Head of caudate nucleus (tissue), 42 donors: ENCODE measurements around the gene ALOX12.
"Not testable (repeated sequence)": the region's sequence is repeated elsewhere in the genome, so short reads cannot be mapped to it uniquely, and the experiment has no call there.

Source experiments
- DNase-seq, 42 donors: peaks; one replicate each; pipeline versions ENCODE4 v3.0.0 to v3.0.0-alpha.2; 2020 to 2021; ENCODE audit warnings: mixed read lengths in 7 of 42
- intact Hi-C: fragments of 100-400 bp; cut with DNase I; formaldehyde crosslinking; loops from one replicate; pipeline ENCODE4 v1.15.0; 2022

The ALOX12 gene

DNA sequence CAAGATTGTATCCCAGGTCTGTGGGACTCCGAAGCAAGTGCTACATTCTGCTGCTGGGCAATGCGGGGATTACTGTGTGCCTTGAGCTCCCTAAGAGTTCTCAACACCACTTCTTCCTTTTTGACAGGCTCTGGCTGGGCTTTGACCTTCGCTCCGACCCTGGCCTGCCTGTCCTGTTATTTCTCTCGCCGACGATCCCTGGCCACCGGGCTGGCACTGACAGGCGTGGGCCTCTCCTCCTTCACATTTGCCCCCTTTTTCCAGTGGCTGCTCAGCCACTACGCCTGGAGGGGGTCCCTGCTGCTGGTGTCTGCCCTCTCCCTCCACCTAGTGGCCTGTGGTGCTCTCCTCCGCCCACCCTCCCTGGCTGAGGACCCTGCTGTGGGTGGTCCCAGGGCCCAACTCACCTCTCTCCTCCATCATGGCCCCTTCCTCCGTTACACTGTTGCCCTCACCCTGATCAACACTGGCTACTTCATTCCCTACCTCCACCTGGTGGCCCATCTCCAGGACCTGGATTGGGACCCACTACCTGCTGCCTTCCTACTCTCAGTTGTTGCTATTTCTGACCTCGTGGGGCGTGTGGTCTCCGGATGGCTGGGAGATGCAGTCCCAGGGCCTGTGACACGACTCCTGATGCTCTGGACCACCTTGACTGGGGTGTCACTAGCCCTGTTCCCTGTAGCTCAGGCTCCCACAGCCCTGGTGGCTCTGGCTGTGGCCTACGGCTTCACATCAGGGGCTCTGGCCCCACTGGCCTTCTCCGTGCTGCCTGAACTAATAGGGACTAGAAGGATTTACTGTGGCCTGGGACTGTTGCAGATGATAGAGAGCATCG, 42.4 kb downstream of the ALOX12 start:
- intact Hi-C loops: no loop called here
- DNase-seq: no peak

DNA sequence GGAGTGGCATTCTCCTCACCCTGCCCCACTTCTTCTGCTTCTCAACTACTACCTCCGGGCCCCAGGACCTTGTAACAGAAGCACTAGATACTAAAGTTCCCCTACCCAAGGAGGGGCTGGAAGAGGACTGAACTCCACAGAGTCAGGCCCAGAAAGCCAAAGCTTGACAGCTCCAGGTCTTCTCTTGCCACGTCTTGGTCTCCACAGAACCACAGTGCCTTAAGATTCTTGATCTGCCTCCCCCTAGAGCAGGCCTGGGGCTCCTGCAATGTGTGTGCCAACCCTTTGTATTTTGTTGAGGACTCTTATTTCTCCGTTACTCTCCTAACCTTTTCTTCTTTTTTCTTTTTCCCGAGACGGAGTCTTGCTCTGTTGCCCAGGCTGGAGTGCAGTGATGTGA, 44.0 kb downstream of the ALOX12 start:
- intact Hi-C loops: no loop called here
- no peak for DNase-seq

DNA sequence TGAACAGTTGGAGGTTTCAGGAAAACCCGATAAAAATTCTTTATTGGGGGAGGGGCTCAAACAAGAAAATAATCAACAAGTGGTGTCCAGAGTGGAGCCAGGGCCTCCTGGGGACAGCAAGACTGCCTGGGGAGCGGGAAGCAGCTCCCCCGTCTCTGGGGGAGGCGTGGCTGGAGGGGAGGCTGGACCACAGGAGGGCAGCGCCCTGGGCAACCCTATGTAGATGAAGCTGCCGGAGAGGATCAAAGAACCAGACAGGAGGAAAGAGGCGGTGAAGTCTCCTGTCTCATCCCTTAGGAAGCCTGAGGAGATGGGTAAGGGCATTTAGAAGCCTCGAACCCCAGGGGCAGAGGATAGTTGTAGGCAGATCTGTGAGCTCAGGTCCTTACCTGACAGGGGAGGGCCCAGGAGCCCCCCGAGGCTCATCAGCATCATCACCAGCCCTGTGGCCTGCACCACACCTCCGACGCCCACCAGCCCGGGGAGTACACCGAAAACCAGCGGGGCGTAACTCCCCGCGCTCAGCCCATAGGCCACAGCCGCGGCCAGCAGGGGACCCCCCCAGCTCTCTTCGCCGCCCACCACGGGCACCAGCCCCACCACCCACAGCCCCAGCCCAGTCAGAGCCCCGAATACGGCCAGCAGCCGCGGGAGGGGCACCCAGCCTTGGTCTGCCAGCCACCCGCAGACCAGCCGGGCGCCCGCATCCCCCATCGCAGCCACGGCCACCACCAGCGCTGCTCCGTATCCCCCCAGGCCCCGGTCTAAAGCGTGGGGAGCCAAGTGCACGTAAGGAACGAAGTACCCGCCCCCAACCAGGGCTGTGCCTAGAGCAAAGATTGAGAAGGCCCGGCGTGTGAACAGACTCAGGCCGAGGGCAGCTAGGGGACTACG, 46.0 kb downstream of the ALOX12 start:
- peak in 1 of 42 donors; percentile 18 for DNase-seq
- intact Hi-C loops: no loop called here

DNA sequence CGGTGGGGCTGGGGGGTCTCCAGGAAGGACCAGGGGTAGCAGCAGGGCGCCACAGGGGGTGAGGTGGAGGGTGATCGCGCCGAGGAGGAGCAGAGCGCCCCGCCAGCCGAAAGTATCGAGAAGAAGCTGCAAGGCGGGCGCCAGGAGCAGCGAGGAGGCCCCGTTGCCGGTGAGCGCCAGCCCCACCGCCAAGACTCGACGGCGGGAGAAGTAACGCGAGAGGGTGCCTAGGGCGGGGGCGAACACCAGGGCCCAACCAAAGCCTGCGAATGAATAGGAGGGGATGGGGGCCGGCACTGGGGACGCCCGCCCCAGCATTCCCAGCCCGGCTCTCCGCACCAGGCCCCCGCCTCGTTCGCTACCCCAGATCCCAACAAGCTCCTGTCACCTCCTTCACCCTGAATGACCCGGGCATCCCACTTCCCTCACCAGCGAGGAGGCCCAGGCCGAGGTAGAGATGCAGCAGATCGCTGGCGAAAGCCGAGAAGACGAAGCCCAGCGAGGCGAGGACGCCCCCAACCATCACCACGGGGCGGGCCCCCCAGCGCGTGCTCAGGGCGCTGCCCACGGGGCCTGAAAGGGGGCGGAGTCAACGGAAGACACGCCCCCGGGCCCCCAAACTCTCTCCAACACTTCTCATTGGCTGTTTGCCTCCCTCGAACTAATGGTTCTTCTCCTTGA, 46.8 kb downstream of the ALOX12 start:
- intact Hi-C loops: no loop called here
- DNase-seq: peak in 4 of 42 donors; percentile 19 to 44 (median 30)

DNA sequence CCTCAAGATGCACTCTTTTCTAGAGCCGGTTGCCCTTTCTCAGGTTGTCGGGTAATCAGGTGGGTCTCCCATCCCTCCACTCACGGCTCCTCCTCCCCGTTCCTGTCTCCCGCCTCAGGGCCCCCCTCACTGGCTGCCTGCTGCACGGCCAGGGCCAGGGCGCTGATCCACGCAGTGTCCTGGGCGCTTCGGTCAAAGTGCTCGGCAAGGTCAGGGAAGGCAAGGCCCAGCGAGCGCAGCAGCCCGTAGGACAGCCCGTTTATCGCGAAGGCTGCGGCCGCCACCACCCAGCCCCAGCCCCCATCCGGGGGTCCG, 47.3 kb downstream of the ALOX12 start:
- no peak for DNase-seq
- intact Hi-C loops: no loop called here

DNA sequence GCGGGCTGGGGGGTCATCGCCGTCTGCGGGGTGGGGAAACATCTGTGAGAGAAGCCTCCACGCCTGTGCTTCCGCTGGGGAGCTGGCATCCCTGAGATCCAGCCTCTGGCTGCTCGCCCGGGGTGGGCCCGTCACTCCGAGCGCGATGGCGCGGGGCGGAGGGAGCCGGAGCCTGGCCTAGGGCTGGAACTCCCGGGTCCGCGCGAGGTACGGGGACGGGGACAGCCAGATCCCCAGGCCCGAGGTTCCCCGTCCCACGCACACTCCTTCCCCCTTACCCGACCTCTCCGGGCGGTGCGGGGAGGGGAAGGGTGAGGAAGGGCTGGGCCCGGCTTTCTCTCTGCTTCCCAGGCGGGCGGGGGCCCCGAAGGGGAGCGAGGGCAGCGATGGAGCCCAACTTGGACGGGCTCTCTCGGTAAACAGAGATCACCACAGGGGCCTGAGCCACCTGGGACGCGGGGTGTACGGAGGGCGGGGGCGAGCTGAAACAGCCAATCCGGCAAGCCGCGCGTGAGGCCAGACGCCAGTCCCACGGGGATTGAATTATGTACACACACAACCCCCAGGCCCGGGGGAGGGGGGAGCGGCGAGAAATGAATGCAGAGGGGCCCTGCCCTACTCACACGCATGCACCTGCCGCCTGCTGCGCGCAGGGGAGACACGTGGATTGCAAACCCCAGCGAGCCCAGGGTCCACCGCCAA, 47.8 kb downstream of the ALOX12 start, which contains the start of gene SLC16A11:
Gene SLC16A11 (minus strand): TSS at position 596 of the 702 bp plus-strand sequence. CDS start 579 bp downstream, at position 17.
- intact Hi-C loops: no loop called here
- DNase-seq: peak in 17 of 42 donors; percentile 25 to 62 (median 39)

DNA sequence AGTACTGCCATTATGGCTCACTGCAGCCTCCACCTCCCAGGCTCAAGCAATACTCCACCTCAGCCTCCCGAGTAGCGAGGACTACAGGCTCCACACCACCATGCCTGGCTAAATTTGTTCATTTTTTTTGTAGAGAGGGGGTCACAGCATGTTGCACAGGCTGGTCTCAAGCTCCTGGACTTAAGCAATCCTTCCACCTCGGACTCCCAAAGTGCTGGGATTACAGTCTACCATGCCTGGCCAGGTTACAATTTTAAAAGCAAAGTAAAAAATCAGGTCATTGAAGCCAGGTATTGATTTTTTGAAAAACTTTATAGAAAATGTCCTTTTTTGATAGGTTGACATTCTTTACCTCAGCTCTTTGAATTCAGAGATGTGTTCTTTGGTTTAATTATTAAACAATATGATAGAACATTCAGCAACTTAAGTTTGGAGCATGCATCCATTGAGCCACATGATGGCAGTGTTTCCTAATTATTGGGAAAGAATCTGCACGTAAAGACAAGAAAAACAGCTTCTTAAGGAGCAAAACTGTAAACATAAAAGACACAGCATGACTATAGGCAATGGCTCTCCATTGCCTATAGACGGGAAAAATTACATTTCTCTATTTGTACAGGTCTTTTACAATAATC, 49.8 kb downstream of the ALOX12 start:
- DNase-seq: peak in 16 of 42 donors; percentile 26 to 73 (median 45)
- intact Hi-C loops: no loop called here

DNA sequence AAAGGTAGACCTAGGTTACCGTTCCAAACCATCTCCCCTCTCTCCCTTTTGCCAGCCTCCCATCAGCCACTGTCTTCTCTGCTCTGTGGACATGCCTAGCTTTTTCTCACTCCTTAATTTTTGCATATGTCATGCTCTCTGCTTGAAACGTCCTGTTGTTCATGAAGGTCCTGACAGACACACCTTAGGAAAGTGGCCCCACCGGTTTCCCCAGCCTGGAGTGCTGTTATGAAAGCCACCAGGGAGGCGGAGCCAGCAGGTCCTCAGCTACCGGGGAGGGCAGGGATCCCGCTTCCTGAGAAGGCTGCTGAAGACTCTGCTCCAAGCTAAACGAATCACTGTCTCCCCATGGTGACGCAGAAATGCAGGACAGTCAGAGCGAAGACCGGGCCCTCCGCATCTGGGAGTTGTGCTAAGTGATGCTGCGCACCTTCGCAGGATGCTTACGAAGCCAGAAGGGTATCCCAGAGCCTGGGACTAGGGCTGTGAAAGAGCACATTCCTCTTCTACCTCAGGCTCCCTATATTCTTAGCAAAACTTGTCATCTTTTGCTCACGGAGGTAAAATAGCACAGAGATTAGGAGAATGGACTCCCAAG, 50.4 kb downstream of the ALOX12 start:
- intact Hi-C loops: no loop called here
- DNase-seq: peak in 27 of 42 donors; percentile 22 to 74 (median 45)

DNA sequence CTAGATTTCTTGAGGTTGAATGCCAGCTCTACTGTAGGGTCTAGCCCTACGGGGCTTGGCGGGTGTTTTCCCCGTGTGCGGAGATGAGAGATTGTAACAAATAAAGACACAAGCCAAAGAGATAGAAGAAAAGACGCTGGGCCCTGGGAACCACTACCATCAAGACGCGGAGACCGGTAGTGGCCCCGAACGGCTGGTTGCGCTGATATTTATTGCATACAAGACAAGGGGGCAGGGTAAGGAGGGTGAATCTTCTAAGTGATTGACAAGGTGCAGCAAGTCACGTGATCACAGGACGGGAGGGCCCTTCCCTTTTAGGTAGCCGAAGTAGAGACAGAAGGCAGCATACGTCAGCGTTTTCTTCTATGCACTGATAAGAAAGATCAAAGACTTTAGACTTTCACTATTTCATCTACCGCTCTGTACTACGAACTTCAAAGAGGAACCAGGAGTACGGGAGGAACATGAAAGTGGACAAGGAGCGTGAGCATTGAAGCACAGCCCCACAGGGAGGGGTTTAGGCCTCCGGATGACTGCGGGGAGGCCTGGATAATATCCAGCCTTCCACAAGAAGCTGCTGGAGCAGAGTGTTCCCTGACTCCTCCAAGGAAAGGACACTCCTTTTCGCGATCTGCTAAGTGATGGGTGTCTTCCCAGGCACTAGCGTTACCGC, 51.0 kb downstream of the ALOX12 start:
- DNase-seq, intact Hi-C loops: not testable (repeated sequence)

DNA sequence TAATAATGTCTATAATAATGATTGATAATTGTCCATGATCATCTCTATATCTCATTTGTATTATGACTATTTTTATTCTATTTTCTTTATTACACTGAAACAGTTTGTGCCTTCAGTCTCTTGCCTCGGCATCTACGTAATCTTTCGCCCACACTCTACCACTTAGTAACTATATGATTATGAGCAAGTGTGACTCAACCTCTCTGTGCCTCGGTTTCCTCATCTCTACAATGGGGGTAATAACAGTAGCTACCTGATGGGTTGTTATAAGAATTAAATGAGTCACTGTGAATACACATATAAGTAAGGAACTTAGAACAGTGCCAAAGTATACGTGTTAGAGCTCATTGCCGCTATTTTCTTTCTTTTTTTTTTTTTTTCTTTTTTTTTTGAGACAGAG, 51.7 kb downstream of the ALOX12 start:
- intact Hi-C loops: no loop called here
- DNase-seq: no peak

DNA sequence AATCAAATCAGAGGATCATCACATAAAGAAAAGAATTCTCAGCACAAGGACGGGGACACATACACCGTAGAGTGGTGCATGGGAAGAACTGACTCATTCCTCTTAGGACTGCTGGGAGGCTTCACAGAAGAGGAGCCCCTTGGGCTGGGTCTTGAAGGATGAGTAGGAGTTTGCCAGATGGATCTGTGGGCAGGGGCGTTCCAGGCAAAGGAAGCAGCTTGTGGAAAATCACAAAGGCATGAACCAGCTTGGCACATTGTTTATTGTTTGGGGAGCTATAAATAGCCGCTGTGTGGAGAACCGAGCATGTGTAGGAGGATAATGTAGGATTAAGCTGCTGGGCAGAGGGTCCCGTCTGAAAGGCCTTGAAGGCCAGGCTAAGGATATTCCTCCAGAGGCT, 53.1 kb downstream of the ALOX12 start:
- intact Hi-C loops: no loop called here
- DNase-seq: no peak

DNA sequence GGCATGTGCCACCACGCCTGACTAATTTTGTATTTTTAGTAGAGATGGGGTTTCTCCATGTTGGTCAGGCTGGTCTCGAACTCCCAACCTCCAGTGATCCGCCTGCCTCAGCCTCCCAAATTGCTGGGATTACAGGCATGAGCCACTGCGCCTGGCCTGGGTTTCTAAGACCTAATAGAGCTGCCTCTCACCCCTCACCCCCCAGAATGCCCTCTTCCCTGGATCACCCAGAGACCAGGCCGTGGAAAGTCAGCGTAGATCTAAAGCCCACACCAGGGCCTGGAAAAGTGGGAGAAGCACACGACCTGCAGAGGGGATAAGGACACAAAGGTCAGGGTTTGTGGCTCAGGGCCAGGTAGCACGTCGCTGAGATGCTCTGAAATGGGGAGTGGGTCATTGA, 54.7 kb downstream of the ALOX12 start:
- DNase-seq: not testable (repeated sequence)
- intact Hi-C loops: loop anchor here (5.0 kb wide), 1 partner anchor 87 kb away; no protein-coding TSS in a partner anchor

DNA sequence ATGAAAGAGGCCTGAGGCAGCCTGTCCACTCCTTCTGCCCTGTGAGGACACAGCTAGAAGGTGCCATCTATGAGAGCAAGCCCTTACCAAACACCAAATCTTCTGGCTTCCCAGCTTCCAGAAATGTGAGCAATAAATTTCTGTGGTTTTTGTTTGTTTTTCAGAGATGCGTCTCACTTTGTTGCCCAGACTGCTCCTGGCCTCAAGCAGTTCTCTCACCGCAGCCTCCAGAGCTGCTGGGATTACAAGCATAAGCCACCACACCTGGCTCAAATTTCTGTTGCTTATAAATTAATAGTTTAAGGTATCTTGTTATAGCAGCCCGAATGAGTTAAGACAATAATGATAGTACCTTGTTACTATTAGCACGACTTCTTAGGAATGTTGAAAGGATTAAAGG, 60.5 kb downstream of the ALOX12 start:
- no peak for DNase-seq
- intact Hi-C loops: no loop called here

DNA sequence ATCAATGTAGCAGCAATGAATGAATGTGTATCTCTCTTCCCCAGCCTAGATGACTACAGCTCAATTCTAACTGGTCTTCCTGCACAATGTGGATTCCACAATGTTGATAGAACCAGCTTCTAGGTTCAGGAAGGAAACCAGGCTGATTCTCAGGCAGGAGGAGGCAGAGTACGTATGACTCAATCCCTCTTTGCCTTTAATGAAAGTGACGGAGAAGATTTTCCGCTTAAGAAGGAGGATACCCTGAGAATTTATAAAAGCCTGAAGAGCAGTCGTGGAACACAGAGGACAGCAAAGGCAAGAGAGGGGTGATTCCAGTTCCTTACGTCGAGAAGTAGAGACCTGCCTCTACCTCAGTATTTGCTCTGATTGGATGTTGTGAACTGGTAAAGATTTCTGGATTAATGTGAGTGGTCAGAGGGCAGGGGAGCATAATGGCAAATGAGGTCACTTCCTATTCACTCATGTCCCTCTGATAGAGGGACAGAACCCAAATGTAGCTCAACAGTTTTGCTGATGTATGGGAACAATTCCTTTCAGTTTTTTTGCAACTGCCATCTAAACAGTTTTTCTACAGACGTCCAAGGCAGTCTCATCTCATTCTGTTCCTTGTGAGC, 63.1 kb downstream of the ALOX12 start:
- DNase-seq: peak in 3 of 42 donors; percentile 23 to 50 (median 41)
- intact Hi-C loops: no loop called here
